CD4-positive, alpha-beta T cell treated with Interleukin-6 at 100 ng/mL for 8 hours (primary cell): ENCODE measurements around the gene ANKUB1.

ENCODE experiments used
- DNase-seq: peaks from one replicate; pipeline ENCODE4 v3.0.0-alpha.2; 2020; ENCODE audit warnings: mixed read lengths, low spot score

Gene ANKUB1

GRCh38 chr3:149809699-149810098 lies 17.3 kb upstream of the ANKUB1 start:
- no peak for DNase-seq

GRCh38 chr3:149808209-149808829 lies 16.0 kb upstream of the ANKUB1 start:
- DNase-seq, result peak; percentile 44

- DNase-seq, result no peak
Measured at GRCh38 chr3:149806171-149806778, 13.9 kb upstream of the ANKUB1 start.

- no peak for DNase-seq
Measured at GRCh38 chr3:149801639-149802038, 9.3 kb upstream of the ANKUB1 start.

GRCh38 chr3:149801195-149801594 lies 8.8 kb upstream of the ANKUB1 start:
- DNase-seq, result no peak

GRCh38 chr3:149800693-149801092 lies 8.3 kb upstream of the ANKUB1 start:
- no peak for DNase-seq

GRCh38 chr3:149796026-149796425 lies 3.7 kb upstream of the ANKUB1 start:
- no peak for DNase-seq

GRCh38 chr3:149790698-149791097 lies 1.7 kb downstream of the ANKUB1 start:
- no peak for DNase-seq

- DNase-seq, result no peak
Measured at GRCh38 chr3:149790268-149790667, 2.1 kb downstream of the ANKUB1 start.

- DNase-seq, result no peak
Measured at GRCh38 chr3:149784064-149784704, 8.2 kb downstream of the ANKUB1 start.

GRCh38 chr3:149783576-149783975 lies 8.8 kb downstream of the ANKUB1 start:
- no peak for DNase-seq

- DNase-seq, result no peak
Measured at GRCh38 chr3:149781741-149782140, 10.6 kb downstream of the ANKUB1 start.

GRCh38 chr3:149781211-149781610 lies 11.1 kb downstream of the ANKUB1 start:
- DNase-seq, result no peak

- no peak for DNase-seq
Measured at GRCh38 chr3:149777414-149778214, 14.7 kb downstream of the ANKUB1 start.

GRCh38 chr3:149776170-149776569 lies 16.2 kb downstream of the ANKUB1 start:
- DNase-seq, result no peak

GRCh38 chr3:149772861-149773260 lies 19.5 kb downstream of the ANKUB1 start:
- DNase-seq, result no peak

GRCh38 chr3:149771652-149772271 lies 20.6 kb downstream of the ANKUB1 start:
- DNase-seq, result peak; percentile 26

- no peak for DNase-seq
Measured at GRCh38 chr3:149770246-149770645, 22.1 kb downstream of the ANKUB1 start.

- no peak for DNase-seq
Measured at GRCh38 chr3:149768704-149769103, 23.6 kb downstream of the ANKUB1 start.

- no peak for DNase-seq
Measured at GRCh38 chr3:149767720-149768119, 24.6 kb downstream of the ANKUB1 start.

GRCh38 chr3:149765762-149766334 lies 26.5 kb downstream of the ANKUB1 start:
- no peak for DNase-seq

GRCh38 chr3:149764302-149764701 lies 28.1 kb downstream of the ANKUB1 start:
- no peak for DNase-seq
